HG03280 (cell line): Measurements from ENCODE around the gene UBAP2L.
"Not testable (repeated sequence)": the region's sequence is repeated elsewhere in the genome, so short reads cannot be mapped to it uniquely, and the experiment has no call there.

Experiments
- ATAC-seq: cut with Tn5 transposase; IDR thresholded peaks from one replicate; pipeline ENCODE4 v1.9.1; 2021; ENCODE audit warnings: mild to moderate bottlenecking, moderate library complexity; ENCODE audit not compliant: unreplicated experiment

The UBAP2L gene

GRCh38 chr1:154307670-154308270 lies 87.0 kb downstream of the UBAP2L start:
- not testable (repeated sequence) for ATAC-seq

- not testable (repeated sequence) for ATAC-seq
Observed at GRCh38 chr1:154309136-154309535, 88.4 kb downstream of the UBAP2L start.

GRCh38 chr1:154312229-154313065 lies 91.7 kb downstream of the UBAP2L start:
- ATAC-seq = not testable (repeated sequence)

- no peak for ATAC-seq
Observed at GRCh38 chr1:154313066-154313356, 92.3 kb downstream of the UBAP2L start.

- ATAC-seq = not testable (repeated sequence)
Observed at GRCh38 chr1:154314226-154314625, 93.5 kb downstream of the UBAP2L start.

GRCh38 chr1:154316704-154317103 lies 95.9 kb downstream of the UBAP2L start:
- ATAC-seq = no peak

GRCh38 chr1:154318386-154318785 lies 97.6 kb downstream of the UBAP2L start:
- ATAC-seq = no peak
